Hepatocyte (in vitro differentiated cells): ENCODE results near the gene HOXB4. TPM values are rescaled to one million over a fixed set of nuclear protein-coding genes. Genes with fewer than 3 reads are reported as not detected.

Experiments
- DNase-seq: peaks from one replicate; pipeline ENCODE4 v3.0.0-alpha.2; 2016; ENCODE audit warnings: low spot score
- H2AFZ ChIP-seq: fragments of 200-600 bp; sonication (generic); 2 replicates; pipeline ENCODE4 v1.6.0; 2016; ENCODE audit warnings: antibody characterized with exemption, mild to moderate bottlenecking
- H3K27ac ChIP-seq: fragments of 200-600 bp; sonication (generic); 2 replicates; pipeline ENCODE4 v1.5.1; 2016; ENCODE audit warnings: mild to moderate bottlenecking
- H3K27me3 ChIP-seq: fragments of 200-600 bp; sonication (generic); 2 replicates; pipeline ENCODE4 v1.6.1; 2016
- H3K36me3 ChIP-seq: fragments of 200-600 bp; sonication (generic); replicated peaks from 2 replicates; pipeline ENCODE4 v1.5.1; 2016; ENCODE audit warnings: low read depth; ENCODE audit not compliant: insufficient read depth
- H3K4me1 ChIP-seq: fragments of 200-600 bp; sonication (generic); 2 replicates; pipeline ENCODE4 v1.5.1; 2016; ENCODE audit warnings: mild to moderate bottlenecking, moderate library complexity; ENCODE audit not compliant: insufficient read depth
- H3K4me2 ChIP-seq: fragments of 200-600 bp; sonication (generic); 2 replicates; pipeline ENCODE4 v1.6.0; 2016
- H3K4me3 ChIP-seq: fragments of 200-600 bp; sonication (generic); 2 replicates; pipeline ENCODE4 v1.5.1; 2016; ENCODE audit warnings: mild to moderate bottlenecking
- H3K79me2 ChIP-seq: fragments of 200-600 bp; sonication (generic); 2 replicates; pipeline ENCODE4 v1.6.0; 2017; ENCODE audit warnings: mild to moderate bottlenecking
- H3K9me2 ChIP-seq: fragments of 200-600 bp; sonication (generic); replicated peaks from 2 replicates; pipeline ENCODE4 v1.6.0; 2017; ENCODE audit warnings: mild to moderate bottlenecking; ENCODE audit not compliant: insufficient read depth
- H3K9me3 ChIP-seq: fragments of 200-600 bp; sonication (generic); 2 replicates; pipeline ENCODE4 v1.5.1; 2016; ENCODE audit warnings: low read depth, mild to moderate bottlenecking
- H4K20me1 ChIP-seq: fragments of 200-600 bp; sonication (generic); 2 replicates; pipeline ENCODE4 v1.6.0; 2016; ENCODE audit warnings: mild to moderate bottlenecking; ENCODE audit not compliant: insufficient read depth, poor library complexity, severe bottlenecking
- CTCF ChIP-seq: fragments of 200-600 bp; sonication (generic); IDR thresholded peaks from 2 replicates; pipeline ENCODE4 v1.5.1; 2016; ENCODE audit warnings: antibody characterized with exemption, mild to moderate bottlenecking; ENCODE audit not compliant: poor library complexity
- EZH2 ChIP-seq: fragments of 200-600 bp; sonication (generic); IDR thresholded peaks from 2 replicates; pipeline ENCODE4 v1.6.1; 2016; ENCODE audit warnings: antibody characterized with exemption, mild to moderate bottlenecking, borderline replicate concordance
- EZH2phosphoT487 ChIP-seq: fragments of 200-600 bp; sonication (generic); IDR thresholded peaks from one replicate; pipeline ENCODE4 v1.6.1; 2018; ENCODE audit warnings: antibody characterized with exemption, mild to moderate bottlenecking, low read depth, moderate library complexity; ENCODE audit not compliant: unreplicated experiment, severe bottlenecking
- WGBS: methylation state at CpG from one replicate; pipeline ENCODE4 v1.1.6; 2016; ENCODE audit warnings: low lambda C conversion rate; ENCODE audit errors: missing lambda C conversion rate; 5-methylcytosine and 5-hydroxymethylcytosine counted together
- polyA plus RNA-seq: library from polyadenylated mRNA; unstranded; fragments of >200 nt; fragmentation: Nextera tagmentation; extraction: Ambion mirVana; gene quantifications from 2 replicates; pipeline ENCODE4 v1.2.1, GENCODE V29; 2016
- total RNA-seq: library from RNA; depleted of rRNA; stranded (reverse); fragments of >200 nt; gene quantifications from 2 replicates; pipeline ENCODE4 v1.2.3, GENCODE V29; 2014

The HOXB4 gene
- total and polyA plus RNA-seq, 2 experiments from 2014 or later = 1.8 to 2.2 TPM

GRCh38 chr17:48558057-48558830 is 19.9 kb downstream of the HOXB4 start:
- no peaks in the 10 kb centered on the region for H3K36me3 ChIP-seq
- no peaks in the 10 kb centered on the region for H4K20me1 ChIP-seq
- H3K9me2 ChIP-seq = no peaks in the 10 kb centered on the region
- H3K79me2 ChIP-seq = peaks cover 35% of the 10 kb centered on the region
- H3K9me3 ChIP-seq = no peaks in the 10 kb centered on the region
- H3K4me2 ChIP-seq = no peak overlapping the region
- WGBS = 47% methylated on average over 13 of the region's 13 CpGs
- H3K4me1 ChIP-seq = peaks cover 60% of the 10 kb centered on the region
- no peak overlapping the region for H2AFZ ChIP-seq
- TF ChIP-seq EZH2phosphoT487 (no peak), EZH2 (no peak), CTCF (no peak)
- no peak overlapping the region for H3K27ac ChIP-seq
- peaks cover 90% of the 10 kb centered on the region for H3K27me3 ChIP-seq
- no peak overlapping the region for H3K4me3 ChIP-seq
- DNase-seq = no peak

GRCh38 chr17:48556576-48557401 is 21.4 kb downstream of the HOXB4 start:
- 34% methylated on average over 7 of the region's 7 CpGs for WGBS
- H4K20me1 ChIP-seq = no peaks in the 10 kb centered on the region
- H2AFZ ChIP-seq = no peak overlapping the region
- no peak overlapping the region for H3K4me3 ChIP-seq
- no peaks in the 10 kb centered on the region for H3K9me3 ChIP-seq
- H3K9me2 ChIP-seq = no peaks in the 10 kb centered on the region
- H3K79me2 ChIP-seq = peaks cover 27% of the 10 kb centered on the region
- H3K27ac ChIP-seq = peak overlapping the region; percentile 21
- no peak for DNase-seq
- peak overlapping the region; percentile 92 for H3K4me2 ChIP-seq
- no peak for TF ChIP-seq CTCF
- no peak for TF ChIP-seq EZH2
- TF ChIP-seq EZH2phosphoT487 = no peak
- H3K27me3 ChIP-seq = peaks cover 88% of the 10 kb centered on the region
- H3K36me3 ChIP-seq = no peaks in the 10 kb centered on the region
- peaks cover 54% of the 10 kb centered on the region for H3K4me1 ChIP-seq

GRCh38 chr17:48556229-48556575 is 21.9 kb downstream of the HOXB4 start:
- no peak for DNase-seq
- no peak overlapping the region for H3K4me3 ChIP-seq
- peaks cover 23% of the 10 kb centered on the region for H3K79me2 ChIP-seq
- TF ChIP-seq EZH2 = no peak
- no peak for TF ChIP-seq CTCF
- no peak for TF ChIP-seq EZH2phosphoT487
- no peaks in the 10 kb centered on the region for H3K9me3 ChIP-seq
- H3K27me3 ChIP-seq = peaks cover 88% of the 10 kb centered on the region
- WGBS = 35% methylated on average over 5 of the region's 5 CpGs
- no peak overlapping the region for H2AFZ ChIP-seq
- H3K36me3 ChIP-seq = no peaks in the 10 kb centered on the region
- H3K9me2 ChIP-seq = no peaks in the 10 kb centered on the region
- H3K4me1 ChIP-seq = peaks cover 54% of the 10 kb centered on the region
- no peaks in the 10 kb centered on the region for H4K20me1 ChIP-seq
- peak overlapping the region; percentile 21 for H3K27ac ChIP-seq
- peak overlapping the region; percentile 92 for H3K4me2 ChIP-seq
